K562 (cell line): ENCODE data around the gene CTDSP1. TPM values are rescaled to one million over a fixed set of nuclear protein-coding genes. Genes with fewer than 3 reads are reported as not detected.

ENCODE experiments used
- ATAC-seq: fragments of 200-7000 bp; cut with Tn5 transposase; 3 replicates; pipeline ENCODE4 v1.9.1; 2020; ENCODE audit warnings: moderate library complexity
- BruUV-seq: library from RNA; stranded (reverse); fragments of 400-500 nt; replicated peaks from 2 replicates; lab custom pipeline; 2021; lab: Mats Ljungman, UMichigan
- CTCF ChIA-PET: fragments of 300-600 bp; formaldehyde crosslinking; extraction: SDS; loops from one replicate; lab custom pipeline; 2021; ENCODE audit warnings: low intra/inter-chr PET ratio; lab: Yijun Ruan, JAX
- POLR2A ChIA-PET: fragments of 300-600, 350-650 bp; sonication (Branson Sonifier 250); formaldehyde crosslinking; extraction: SDS; loops from one replicate; lab custom pipeline; 2021; ENCODE audit warnings: antibody characterized with exemption, inconsistent platforms; lab: Yijun Ruan, JAX
- DNase-seq, 4 experiments: peaks; one replicate each; pipeline versions ENCODE4 v3.0.0 to v3.0.0-alpha.2; 2011 to 2018; ENCODE audit warnings: low spot score in 3 of 4, mixed read lengths in 3 of 4; ENCODE audit errors: extremely low read depth in 1 of 4
- FAIRE-seq: peaks from 2 replicates; lab custom pipeline; 2011; peaks lifted over from hg19 to GRCh38; lab: Jason Lieb, UNC
- H2AFZ ChIP-seq: 2 replicates; pipeline ENCODE4 v1.6.0; 2011; ENCODE audit warnings: low read depth, low read length, control low read depth, inconsistent platforms
- H3K27ac ChIP-seq: fragments of 200-600 bp; 3 replicates; pipeline ENCODE4 v1.8.0; 2011; ENCODE audit warnings: low read depth, mild to moderate bottlenecking, control low read depth, inconsistent platforms, low read length, moderate library complexity, mixed read lengths; ENCODE audit errors: extremely low read depth
- H3K27me3 ChIP-seq, 2 experiments: fragments of 300-600 bp in 1 of 2; 2 replicates in 1 of 2; 3 replicates in 1 of 2; pipeline versions ENCODE4 v1.6.0 to v1.8.0; 2011; ENCODE audit warnings: inconsistent platforms in 2 of 2, low read length in 2 of 2, mild to moderate bottlenecking in 1 of 2, mixed read lengths in 1 of 2, moderate library complexity in 1 of 2; ENCODE audit not compliant: control insufficient read depth in 2 of 2, insufficient read depth in 2 of 2
- H3K36me3 ChIP-seq: fragments of 300-600 bp; 3 replicates; pipeline ENCODE4 v1.8.0; 2011; ENCODE audit warnings: mild to moderate bottlenecking, low read length, inconsistent platforms; ENCODE audit not compliant: control insufficient read depth, insufficient read depth
- H3K4me1 ChIP-seq, 2 experiments: fragments of 200-600 bp in 1 of 2; replicated peaks in 1 of 2; 2 replicates in 1 of 2; 3 replicates in 1 of 2; pipeline versions ENCODE4 v1.5.1 to v1.8.0; 2011; ENCODE audit warnings: inconsistent platforms in 2 of 2, low read length in 2 of 2, mild to moderate bottlenecking in 1 of 2, mixed read lengths in 1 of 2, moderate library complexity in 1 of 2; ENCODE audit not compliant: control insufficient read depth in 2 of 2, insufficient read depth in 2 of 2
- H3K4me2 ChIP-seq: 2 replicates; pipeline ENCODE4 v1.6.1; 2011; ENCODE audit warnings: low read length, control low read depth, inconsistent platforms, mixed read lengths; ENCODE audit not compliant: insufficient read depth
- H3K4me3 ChIP-seq: fragments of 200-600 bp; sonication (generic), shearing (Covaris generic); 2 replicates; pipeline ENCODE4 v1.5.1; 2016; ENCODE audit warnings: control low read depth, inconsistent platforms
- H3K79me2 ChIP-seq: fragments of 200-600 bp; 3 replicates; pipeline ENCODE4 v1.8.0; 2011; ENCODE audit warnings: low read length, inconsistent platforms; ENCODE audit not compliant: control insufficient read depth, insufficient read depth
- H3K9ac ChIP-seq, 2 experiments: 2 replicates each; pipeline versions ENCODE4 v1.6.0 to v1.6.1; 2011; ENCODE audit warnings: low read depth in 2 of 2, low read length in 2 of 2, control low read depth in 1 of 2, inconsistent platforms in 1 of 2, mild to moderate bottlenecking in 1 of 2, mixed read lengths in 1 of 2; ENCODE audit not compliant: insufficient read depth in 1 of 2
- H3K9me1 ChIP-seq: one replicate; pipeline ENCODE4 v1.6.0; 2011; ENCODE audit warnings: inconsistent platforms, mild to moderate bottlenecking, low read length, moderate library complexity; ENCODE audit not compliant: control insufficient read depth, insufficient read depth
- H3K9me3 ChIP-seq: replicated peaks from 2 replicates; pipeline ENCODE4 v1.5.1; 2011; ENCODE audit warnings: low read depth, low read length, inconsistent platforms; ENCODE audit not compliant: control insufficient read depth, insufficient read depth
- H4K20me1 ChIP-seq: replicated peaks from 2 replicates; pipeline ENCODE4 v1.6.1; 2011; ENCODE audit warnings: low read length, inconsistent platforms, mixed read lengths; ENCODE audit not compliant: control insufficient read depth, insufficient read depth
- CHD1 ChIP-seq: fragments of 200-600 bp; sonication (generic); IDR thresholded peaks from one replicate; pipeline ENCODE4 v1.6.1; 2012; ENCODE audit warnings: mild to moderate bottlenecking, moderate library complexity, low read length, inconsistent platforms
- CTBP1 ChIP-seq: fragments of 450-650 bp; IDR thresholded peaks from 2 replicates; pipeline ENCODE4 v1.6.1; 2016; ENCODE audit warnings: borderline replicate concordance
- ESRRA ChIP-seq: fragments of 450-650 bp; IDR thresholded peaks from 2 replicates; pipeline ENCODE4 v1.6.1; 2014; ENCODE audit warnings: low read depth, mild to moderate bottlenecking, moderate library complexity, borderline replicate concordance
- HLTF ChIP-seq: fragments of 450-650 bp; IDR thresholded peaks from 2 replicates; pipeline ENCODE4 v1.6.1; 2016
- HSF4 ChIP-seq: fragments of 250-450 bp; sonication (Bioruptor Pico); IDR thresholded peaks from 2 replicates; pipeline ENCODE4 v2.1.2; 2022; ENCODE audit warnings: mild to moderate bottlenecking, moderate library complexity, borderline replicate concordance
- PRPF4 ChIP-seq: fragments of 200-400 bp; formaldehyde crosslinking; IDR thresholded peaks from one replicate; pipeline ENCODE4 v1.6.1; 2017; ENCODE audit warnings: low read length, low read depth, mild to moderate bottlenecking; ENCODE audit not compliant: insufficient read depth, poor library complexity, severe bottlenecking
- TAF7 ChIP-seq: fragments of 450-650 bp; IDR thresholded peaks from 2 replicates; pipeline ENCODE4 v1.6.1; 2016; ENCODE audit warnings: missing genetic modification characterization, missing compliant biosample characterization
- TRIM25 ChIP-seq: fragments of 450-650 bp; IDR thresholded peaks from 2 replicates; pipeline ENCODE4 v1.7.0; 2016; ENCODE audit warnings: borderline replicate concordance
- ZNF639 ChIP-seq, 2 experiments: fragments of 200-800 bp in 1 of 2; sonication (Bioruptor generic) in 1 of 2; sonication (generic) in 1 of 2; formaldehyde crosslinking in 1 of 2; IDR thresholded peaks in 1 of 2; conservative IDR thresholded peaks in 1 of 2; 2 replicates each; pipeline versions ENCODE4 v1.5.0 to v1.6.1; 2016 to 2020; ENCODE audit warnings: missing compliant biosample characterization in 1 of 2, missing genetic modification characterization in 1 of 2, missing genetic modification reagents in 1 of 2
- WGBS: fragments of 100-300 bp; shearing (Covaris generic); methylation state at CpG from one replicate; pipeline ENCODE4 v1.1.6; 2016; ENCODE audit warnings: low coverage, mixed read lengths; ENCODE audit not compliant: insufficient coverage; ENCODE audit errors: missing lambda C conversion rate; 5-methylcytosine and 5-hydroxymethylcytosine counted together
- in situ Hi-C: fragments of 300-500 bp; cut with MboI; formaldehyde crosslinking; loops from 4 replicates; pipeline ENCODE4 v1.15.0; 2018; ENCODE audit warnings: inconsistent platforms, mixed read lengths
- intact Hi-C: fragments of 100-400 bp; cut with micrococcal nuclease; formaldehyde crosslinking; loops from 2 replicates; pipeline ENCODE4 v1.14.2; 2022
- polyA plus RNA-seq, 8 experiments: library from polyadenylated mRNA; depleted of rRNA in 4 of 8; stranded (reverse) in 5 of 8; unstranded in 3 of 8; fragments of >200 nt; fragmentation: Nextera tagmentation in 2 of 8; fragmentation: Illumina TruSeq in 1 of 8; extraction: Ambion mirVana in 2 of 8; extraction: Trizol in 1 of 8; gene quantifications; 2 replicates each; pipeline versions ENCODE4 v1.2.1 to v1.2.3, GENCODE V29; 2011 to 2014; ENCODE audit warnings: inconsistent platforms in 1 of 8, missing spikeins in 1 of 8
- total RNA-seq, 7 experiments: library from RNA; depleted of rRNA in 6 of 7; stranded (reverse); fragments of >200 nt in 6 of 7; fragmentation: Illumina TruSeq in 2 of 7; extraction: Trizol in 2 of 7; gene quantifications; 2 replicates each; pipeline versions ENCODE4 v1.2.1 to v1.2.3, GENCODE V29; 2011 to 2021; ENCODE audit warnings: low replicate concordance in 1 of 7

The CTDSP1 gene
- total and polyA plus RNA-seq, 9 of the 15 experiments (the other 6 are each of a cell fraction or from before 2014, with no cell fraction given) = 2.4 to 74.8 (median 45.8) TPM

- H3K4me2 ChIP-seq = no peak overlapping the region
- WGBS = 52% methylated on average over 8 of the region's 9 CpGs
- ChIA-PET POLR2A (no interaction called here), CTCF (no interaction called here)
- no peaks in the 10 kb centered on the region for H3K36me3 ChIP-seq
- no peaks in the 10 kb centered on the region for H3K79me2 ChIP-seq
- H3K4me1 ChIP-seq = peaks cover 5 to 13% of the 10 kb centered on the region in 2 experiments
- no peaks in the 10 kb centered on the region for H4K20me1 ChIP-seq
- no peak overlapping the region for H3K4me3 ChIP-seq
- no peak overlapping the region for H3K27ac ChIP-seq
- H2AFZ ChIP-seq = no peak overlapping the region
- FAIRE-seq (no peak), ATAC-seq (no peak), DNase-seq (no peak)
- no peak overlapping the region for H3K9ac ChIP-seq
- no TSS peak for BruUV-seq
- no peaks in the 10 kb centered on the region for H3K27me3 ChIP-seq
- H3K9me3 ChIP-seq = no peaks in the 10 kb centered on the region
- H3K9me1 ChIP-seq = no peaks in the 10 kb centered on the region
- in situ Hi-C loops (no loop called here), intact Hi-C loops (no loop called here)
- TF ChIP-seq ZNF639 (CRISPR knock-in tag; conservative IDR thresholded peaks at IDR 0.05 in 1 of 2, IDR thresholded peaks at IDR 0.05 in 1 of 2) (no peak), ESRRA (no peak), CTBP1 (no peak), HSF4 (no peak), TRIM25 (no peak), PRPF4 (no peak), CHD1 (no peak), TAF7 (tag) (no peak), HLTF (no peak)
Observed at GRCh38 chr2:218434456-218434855, 34.8 kb downstream of the CTDSP1 start.
